ENCODE data around the gene FAM161B. TPM values are rescaled to one million over a fixed set of nuclear protein-coding genes. Genes with fewer than 3 reads are reported as not detected.
"Not testable (repeated sequence)": the region's sequence is repeated elsewhere in the genome, so short reads cannot be mapped to it uniquely, and the experiment has no call there.

FAM161B gene
- total RNA-seq, 1 experiment from 2014 or later, result 1.6 TPM

- TF ChIP-seq REST (IDR thresholded peaks at IDR 0.05; ENCODE audit: low read depth) (no peak), EZH2 (IDR thresholded peaks at IDR 0.05) (no peak), JUND (IDR thresholded peaks at IDR 0.05) (no peak), CBX3 (IDR thresholded peaks at IDR 0.05; ENCODE audit: low read depth) (no peak), ATF3 (IDR thresholded peaks at IDR 0.05) (no peak)
Measured at GRCh38 chr14:73924337-73924736, 25.6 kb downstream of the FAM161B start (continued).

GRCh38 chr14:73919457-73919856 is 30.4 kb downstream of the FAM161B start:
- H3K27me3 ChIP-seq (ENCODE audit: insufficient read depth, low read length); ATAC-seq; CTCF ChIA-PET; H3K9ac ChIP-seq (ENCODE audit: low read length); H4K20me1 ChIP-seq (ENCODE audit: insufficient read depth); intact Hi-C loops (cut with micrococcal nuclease); H3K9me2 ChIP-seq (ENCODE audit: insufficient read depth); DNase-seq (ENCODE audit: low read depth, low spot score); H3K4me2 ChIP-seq (ENCODE audit: low read length); RAD21 ChIA-PET (ENCODE audit: low non-redundant PET in 1 of 2, low total read pairs in 2 of 2, uncharacterized antibody in 2 of 2, unreplicated experiment in 2 of 2); POLR2A ChIA-PET; H3K4me3 ChIP-seq (replicated peaks in 1 of 2; ENCODE audit: low read depth in 1 of 2, low read length in 2 of 2); BruUV-seq (replicated peaks); H2AFZ ChIP-seq (ENCODE audit: low read depth, low read length, poor library complexity, severe bottlenecking); H3K9me3 ChIP-seq (ENCODE audit: control insufficient read depth in 1 of 2, insufficient read depth in 1 of 2, low read depth in 1 of 2, low read length in 2 of 2); H3K27ac ChIP-seq (ENCODE audit: low read depth, low read length): not testable (repeated sequence)
- Histone ChIP-seq H3K36me3 (ENCODE audit: control insufficient read depth in 1 of 2, insufficient read depth in 2 of 2, low read length in 2 of 2) (peaks cover 16 to 34% of the 10 kb centered on the region in 2 experiments; a peak in 3 of 4 replicates), H3K79me2 (ENCODE audit: insufficient read depth, low read length) (peaks cover 29% of the 10 kb centered on the region), H3K4me1 (ENCODE audit: control insufficient read depth in 1 of 2, insufficient read depth in 2 of 2, low read length in 2 of 2) (peaks cover 6 to 19% of the 10 kb centered on the region in 2 experiments)

Data from HCT116 (cell line).